AG04449 (cell line): ENCODE data around the gene PPIE.
"Not testable (repeated sequence)": the region's sequence is repeated elsewhere in the genome, so short reads cannot be mapped to it uniquely, and the experiment has no call there.

Experiments used
- CTCF ChIA-PET: fragments of 350-600 bp; formaldehyde crosslinking; extraction: SDS; loops from one replicate; lab custom pipeline; 2021; ENCODE audit warnings: antibody characterized with exemption; lab: Yijun Ruan, JAX
- POLR2A ChIA-PET: fragments of 400-600, 350-600 bp; formaldehyde crosslinking; extraction: SDS; loops from one replicate; lab custom pipeline; 2020; ENCODE audit warnings: antibody characterized with exemption, inconsistent platforms; lab: Yijun Ruan, JAX
- DNase-seq: peaks from one replicate; pipeline ENCODE4 v3.0.0-alpha.2; 2010; ENCODE audit warnings: low read depth, low spot score
- H3K4me3 ChIP-seq: 2 replicates; pipeline ENCODE4 v1.5.1; 2011; ENCODE audit warnings: low read depth, mild to moderate bottlenecking, control low read depth, low read length
- TF ChIP-seq, protein P1 (sequence below): IDR thresholded peaks from one replicate; pipeline ENCODE4 v1.5.1; 2011; ENCODE audit warnings: mild to moderate bottlenecking, moderate library complexity, low read length, control low read depth, inconsistent platforms; ENCODE audit not compliant: insufficient read depth; ENCODE audit errors: missing control alignments

PPIE gene

DNA sequence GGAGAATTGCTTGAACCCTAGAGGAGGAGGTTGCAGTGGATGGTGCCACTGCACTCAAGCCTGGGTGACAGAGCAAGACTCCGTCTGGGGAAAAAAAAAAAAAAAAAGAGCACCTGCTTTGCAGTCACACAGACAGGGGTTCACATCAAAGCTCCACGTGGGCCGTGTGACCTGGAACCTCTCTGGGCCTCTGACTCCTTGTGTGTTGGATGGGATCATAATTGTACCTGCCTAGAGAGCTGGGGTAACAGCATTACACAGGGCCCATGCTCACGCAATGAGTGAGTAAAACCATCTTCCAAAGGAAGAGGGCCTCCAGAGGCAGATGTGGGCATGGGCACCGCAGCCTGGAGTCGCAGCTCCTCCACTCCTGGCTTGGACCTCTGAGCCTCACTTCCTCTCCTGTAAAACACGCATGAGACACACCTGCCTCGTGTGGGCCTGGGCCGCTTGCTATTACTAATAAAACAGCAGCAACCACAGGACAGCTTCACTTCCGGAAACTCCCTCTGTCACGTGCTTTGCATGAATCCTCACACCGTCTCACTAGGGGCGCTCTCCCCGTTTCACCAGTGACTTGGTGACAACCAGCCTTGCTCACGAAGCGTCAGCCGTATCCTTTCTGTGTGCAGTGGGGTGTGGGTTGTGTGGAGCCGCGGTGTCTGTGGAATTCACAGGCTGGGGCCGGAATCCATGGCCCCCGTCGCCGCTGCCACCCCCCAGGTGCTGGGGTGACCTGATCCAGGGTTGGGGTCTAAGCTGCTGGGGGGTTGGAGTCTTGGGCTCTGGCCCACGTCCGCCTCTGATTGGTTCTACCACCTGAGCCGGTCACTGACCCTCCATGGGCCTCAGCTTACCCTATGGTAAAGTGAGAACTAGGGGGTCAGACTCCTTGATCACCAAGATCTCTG, 60.4 kb downstream of the PPIE start:
- not testable (repeated sequence) for DNase-seq, H3K4me3 ChIP-seq
- TF ChIP-seq, protein P1, sequence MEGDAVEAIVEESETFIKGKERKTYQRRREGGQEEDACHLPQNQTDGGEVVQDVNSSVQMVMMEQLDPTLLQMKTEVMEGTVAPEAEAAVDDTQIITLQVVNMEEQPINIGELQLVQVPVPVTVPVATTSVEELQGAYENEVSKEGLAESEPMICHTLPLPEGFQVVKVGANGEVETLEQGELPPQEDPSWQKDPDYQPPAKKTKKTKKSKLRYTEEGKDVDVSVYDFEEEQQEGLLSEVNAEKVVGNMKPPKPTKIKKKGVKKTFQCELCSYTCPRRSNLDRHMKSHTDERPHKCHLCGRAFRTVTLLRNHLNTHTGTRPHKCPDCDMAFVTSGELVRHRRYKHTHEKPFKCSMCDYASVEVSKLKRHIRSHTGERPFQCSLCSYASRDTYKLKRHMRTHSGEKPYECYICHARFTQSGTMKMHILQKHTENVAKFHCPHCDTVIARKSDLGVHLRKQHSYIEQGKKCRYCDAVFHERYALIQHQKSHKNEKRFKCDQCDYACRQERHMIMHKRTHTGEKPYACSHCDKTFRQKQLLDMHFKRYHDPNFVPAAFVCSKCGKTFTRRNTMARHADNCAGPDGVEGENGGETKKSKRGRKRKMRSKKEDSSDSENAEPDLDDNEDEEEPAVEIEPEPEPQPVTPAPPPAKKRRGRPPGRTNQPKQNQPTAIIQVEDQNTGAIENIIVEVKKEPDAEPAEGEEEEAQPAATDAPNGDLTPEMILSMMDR, result peak; percentile 33
- CTCF ChIA-PET, result interaction anchor here (0.8 to 5.8 kb wide), 21 partner anchors 8 to 240 kb away, joined by 3 to 41 read pairs (median 5); partner anchors contain the start of genes BMP8B and NT5C1A
- POLR2A ChIA-PET, result interaction anchor here (1.0 kb wide), 1 partner anchor 183 kb away, joined by 3 read pairs; no protein-coding TSS in a partner anchor

DNA sequence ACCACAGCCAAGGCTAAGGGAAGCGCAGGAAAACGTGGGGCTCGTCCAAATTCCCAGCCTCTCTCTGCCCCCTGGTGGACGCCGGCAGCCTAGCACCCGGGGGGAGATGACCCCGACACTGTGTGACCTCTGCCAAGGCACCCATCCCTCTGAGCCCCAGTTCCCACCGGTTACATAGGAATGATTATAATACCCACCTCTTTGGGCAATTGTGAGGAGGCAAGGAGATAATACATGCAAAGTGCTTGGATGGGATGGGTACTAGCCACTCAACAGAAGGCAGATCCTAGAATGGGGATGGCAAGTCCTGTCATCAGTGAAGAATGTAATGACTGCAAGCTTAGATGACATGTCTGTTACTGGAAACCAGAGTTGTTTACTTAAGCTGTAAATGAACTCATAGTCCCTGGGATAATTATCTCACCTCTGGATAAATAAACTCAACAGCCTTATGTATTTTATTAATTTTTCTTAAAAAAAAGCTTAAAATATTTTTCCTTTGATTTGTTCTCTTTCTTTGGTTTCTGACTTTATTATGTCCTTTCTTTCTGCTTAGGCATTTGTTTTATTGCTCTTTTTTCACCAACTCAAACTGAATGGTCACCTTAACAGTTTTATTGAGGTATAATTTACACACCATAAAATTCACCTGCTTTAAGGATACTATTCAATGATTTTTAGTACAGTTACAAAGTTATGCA, 61.2 kb downstream of the PPIE start:
- peak; percentile 75 for DNase-seq
- TF ChIP-seq, protein P1, result peak; percentile 85
- CTCF ChIA-PET, result interaction anchor here (0.6 to 5.8 kb wide), 24 partner anchors 9 to 239 kb away, joined by 3 to 41 read pairs (median 4); partner anchors contain the start of genes NT5C1A and PPIE
- H3K4me3 ChIP-seq, result 0 out of 2 replicates have a peak overlapping the region, but pooled peaks have one; percentile 12
- POLR2A ChIA-PET, result interaction anchor here (0.7 kb wide), 1 partner anchor 194 kb away, joined by 3 read pairs; no protein-coding TSS in a partner anchor

DNA sequence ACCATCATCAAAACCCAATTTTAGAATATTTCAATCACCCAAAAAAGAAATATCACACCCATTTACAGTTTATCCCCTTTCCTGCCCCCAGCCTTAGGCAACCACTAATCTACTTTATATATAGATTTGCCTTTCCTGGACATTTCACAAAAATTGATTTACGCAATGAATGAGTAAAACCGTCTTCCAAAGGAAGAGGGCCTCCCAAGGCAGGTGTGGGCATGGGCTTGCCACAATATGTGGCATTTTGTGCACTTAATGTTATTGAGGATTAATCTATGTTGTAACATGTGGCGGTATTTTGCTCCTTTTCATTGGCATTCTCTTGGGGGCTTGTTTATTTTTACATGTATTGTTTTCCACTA, 61.8 kb downstream of the PPIE start:
- ChIA-PET POLR2A (interaction anchor here (0.7 kb wide), 1 partner anchor 195 kb away, joined by 3 read pairs; no protein-coding TSS in a partner anchor), CTCF (interaction anchor here (0.6 to 5.8 kb wide), 17 partner anchors 10 to 195 kb away, joined by 3 to 41 read pairs (median 4); partner anchors contain the start of gene PPIE)
- H3K4me3 ChIP-seq, result no peak overlapping the region
- no peak for DNase-seq
- TF ChIP-seq, protein P1, result no peak

DNA sequence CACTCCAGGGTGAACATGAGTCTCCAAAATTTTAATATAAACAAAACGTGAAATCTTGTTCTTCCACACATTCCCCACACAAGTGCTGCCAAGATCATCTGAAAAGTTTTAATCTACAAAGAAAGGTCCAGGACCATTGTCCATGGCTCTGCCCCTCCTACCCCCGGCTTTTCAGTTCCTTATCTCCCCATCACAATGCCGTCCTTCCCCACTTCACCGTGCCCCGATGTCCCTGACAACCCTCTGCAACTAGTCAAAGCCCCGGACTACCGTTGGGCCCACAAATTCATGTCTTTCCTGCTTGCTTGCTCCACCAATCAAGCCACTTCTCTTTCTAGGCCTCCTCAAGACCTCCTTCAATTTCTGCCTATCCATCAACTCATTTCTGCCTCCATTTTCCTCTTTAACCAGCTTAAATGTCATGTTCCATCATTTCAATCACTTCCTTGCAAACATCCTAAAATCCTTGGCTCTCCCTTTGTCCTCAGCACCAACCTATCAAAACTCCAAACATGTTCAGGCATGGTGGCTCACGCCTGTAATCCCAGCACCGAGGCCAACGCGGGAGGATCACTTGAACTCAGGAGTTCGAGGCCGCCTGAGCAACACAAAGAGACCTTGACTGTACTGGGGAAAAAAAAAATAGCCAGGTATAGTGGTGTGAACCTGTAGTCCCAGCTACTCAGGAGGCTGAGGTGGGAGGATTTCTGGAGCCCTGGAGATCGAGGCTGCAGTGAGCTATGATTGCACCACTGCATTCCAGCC, 64.0 kb downstream of the PPIE start:
- no peak for DNase-seq
- POLR2A ChIA-PET, result no interaction called here
- TF ChIP-seq, protein P1, result no peak
- CTCF ChIA-PET, result interaction anchor here (0.7 to 5.8 kb wide), 4 partner anchors 13 to 171 kb away, joined by 3 to 41 read pairs (median 4); no protein-coding TSS in a partner anchor
- no peak overlapping the region for H3K4me3 ChIP-seq

DNA sequence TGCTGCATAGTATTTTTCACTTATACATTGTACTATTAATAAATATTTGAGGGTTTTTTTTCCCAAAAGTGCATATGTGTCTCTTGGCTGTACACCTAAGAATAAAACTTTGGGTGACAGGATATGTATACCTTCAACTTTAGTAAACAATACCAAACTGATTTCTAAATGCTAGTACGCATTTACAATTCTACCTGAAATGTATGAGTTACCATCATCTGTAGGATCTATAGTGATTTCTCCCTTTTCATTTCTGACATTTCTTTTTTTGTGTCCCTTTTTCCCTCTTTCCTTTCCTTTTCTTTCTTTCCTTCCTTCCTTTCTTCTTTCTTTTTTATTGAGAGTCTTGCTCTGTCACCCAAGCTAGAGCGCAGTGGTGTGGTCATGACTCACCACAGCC, 66.7 kb downstream of the PPIE start:
- POLR2A ChIA-PET, result no interaction called here

More for the DNA sequence above, 66.7 kb downstream of the PPIE start:
- TF ChIP-seq, protein P1, result no peak
- CTCF ChIA-PET, result interaction anchor here (0.9 kb wide), 1 partner anchor 227 kb away, joined by 3 read pairs; no protein-coding TSS in a partner anchor
- no peak overlapping the region for H3K4me3 ChIP-seq
- DNase-seq, result no peak
